NB4 (cell line): ENCODE measurements around the gene PANK2.

Source experiments
- CTCF ChIP-seq: IDR thresholded peaks from one replicate; pipeline ENCODE4 v1.5.1; 2012; ENCODE audit warnings: low read depth, low read length
- POLR2A ChIP-seq: IDR thresholded peaks from 2 replicates; pipeline ENCODE4 v1.6.1; 2011; ENCODE audit warnings: mild to moderate bottlenecking; ENCODE audit not compliant: insufficient read length; ENCODE audit errors: extremely low read depth

GRCh38 chr20:3876000-3876399 is 13.2 kb upstream of the PANK2 start:
- TF ChIP-seq CTCF: no peak
- TF ChIP-seq POLR2A: no peak
